Mesothelial cell of epicardium (in vitro differentiated cells): ENCODE results near the gene AHI1. TPM values are rescaled to one million over a fixed set of nuclear protein-coding genes. Genes with fewer than 3 reads are reported as not detected.
"Not testable (repeated sequence)": the region's sequence is repeated elsewhere in the genome, so short reads cannot be mapped to it uniquely, and the experiment has no call there.

Experiments
- DNase-seq, 2 experiments: peaks; one replicate each; pipeline ENCODE4 v3.0.0; 2021; ENCODE audit warnings: low spot score in 2 of 2; ENCODE audit not compliant: unreplicated experiment in 2 of 2
- H3K27ac Mint-ChIP-seq: 2 replicates; pipeline ENCODE4 v1.8.0; 2021; ENCODE audit warnings: mixed read lengths
- H3K27me3 Mint-ChIP-seq: 2 replicates; pipeline ENCODE4 v1.8.0; 2021; ENCODE audit warnings: low read depth, mixed read lengths
- H3K36me3 Mint-ChIP-seq: 2 replicates; pipeline ENCODE4 v1.8.0; 2021; ENCODE audit warnings: mixed read lengths
- H3K4me1 Mint-ChIP-seq: 2 replicates; pipeline ENCODE4 v1.8.0; 2021; ENCODE audit warnings: mixed read lengths
- H3K4me3 Mint-ChIP-seq: 2 replicates; pipeline ENCODE4 v1.8.0; 2021; ENCODE audit warnings: mild to moderate bottlenecking, moderate library complexity, mixed read lengths
- H3K9me3 Mint-ChIP-seq: 2 replicates; pipeline ENCODE4 v1.8.0; 2021; ENCODE audit warnings: mixed read lengths
- CTCF ChIP-seq: fragments of 200-600 bp; sonication (generic); IDR thresholded peaks from one replicate; pipeline ENCODE4 v1.5.0; 2021; ENCODE audit warnings: antibody characterized with exemption; ENCODE audit not compliant: unreplicated experiment
- total RNA-seq: library from RNA; stranded (reverse); gene quantifications from 3 replicates; pipeline ENCODE4 v1.2.1, GENCODE V29; 2021

AHI1 gene
- total RNA-seq, 1 donor from 2014 or later, result 41.6 TPM

DNA sequence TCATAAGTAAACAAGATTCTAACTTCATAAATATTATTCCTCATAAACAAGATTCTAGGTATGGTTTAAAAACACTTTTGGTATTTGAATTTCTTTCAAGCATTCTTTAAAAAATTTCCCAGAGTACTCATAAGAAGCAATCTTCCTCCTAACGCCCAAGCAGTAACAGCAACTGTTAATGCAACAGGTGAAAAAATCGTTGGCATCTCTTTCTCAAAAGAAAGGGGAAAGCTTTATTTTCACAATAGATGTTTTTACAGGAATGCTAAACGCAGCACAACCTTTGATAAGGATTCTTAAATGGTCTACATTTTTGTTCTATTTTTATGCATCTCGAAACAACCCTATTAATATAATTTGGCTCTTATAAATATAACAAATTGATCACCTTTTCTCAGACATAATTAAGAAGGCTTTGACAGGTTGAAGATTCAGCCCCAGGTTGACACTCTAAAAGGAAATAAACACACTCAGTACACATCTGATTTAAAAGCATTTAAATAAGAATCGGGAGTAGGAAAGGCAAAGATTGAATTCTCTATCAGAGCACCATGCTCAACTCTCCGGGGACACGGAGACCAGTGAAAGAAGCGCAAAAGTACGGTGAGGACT, 634 bp downstream of the AHI1 start:
- Mint-ChIP-seq H3K27me3 (no peaks in the 10 kb centered on the region), H3K36me3 (peaks cover 4% of the 10 kb centered on the region), H3K27ac (no peak overlapping the region), H3K9me3 (no peaks in the 10 kb centered on the region), H3K4me1 (peaks cover 13% of the 10 kb centered on the region), H3K4me3 (no peak overlapping the region)
- no peak for TF ChIP-seq CTCF
- DNase-seq, result no peak

- no peak overlapping the region for H3K27ac Mint-ChIP-seq
- peaks cover 13% of the 10 kb centered on the region for H3K4me1 Mint-ChIP-seq
- no peaks in the 10 kb centered on the region for H3K9me3 Mint-ChIP-seq
- peaks cover 26% of the 10 kb centered on the region for H3K36me3 Mint-ChIP-seq
- TF ChIP-seq CTCF, result no peak
- no peak for DNase-seq
- H3K27me3 Mint-ChIP-seq, result no peaks in the 10 kb centered on the region
- H3K4me3 Mint-ChIP-seq, result no peak overlapping the region
Measured at GRCh38 chr6:135493218-135493961, 4.2 kb downstream of the AHI1 start.

- Mint-ChIP-seq H3K36me3 (peaks cover 45% of the 10 kb centered on the region), H3K27me3 (no peaks in the 10 kb centered on the region), H3K4me3 (no peak overlapping the region), H3K4me1 (peaks cover 2% of the 10 kb centered on the region), H3K27ac (no peak overlapping the region), H3K9me3 (peaks cover 4% of the 10 kb centered on the region)
- DNase-seq, result no peak
- no peak for TF ChIP-seq CTCF
Measured at GRCh38 chr6:135490381-135490780, 7.2 kb downstream of the AHI1 start.

GRCh38 chr6:135488023-135488422, 9.5 kb downstream of the AHI1 start:
- H3K9me3 Mint-ChIP-seq, result peaks cover 18% of the 10 kb centered on the region
- no peak for TF ChIP-seq CTCF
- no peaks in the 10 kb centered on the region for H3K4me1 Mint-ChIP-seq
- DNase-seq, result no peak
- H3K4me3 Mint-ChIP-seq, result no peak overlapping the region
- H3K27me3 Mint-ChIP-seq, result no peaks in the 10 kb centered on the region
- H3K36me3 Mint-ChIP-seq, result peaks cover 57% of the 10 kb centered on the region
- H3K27ac Mint-ChIP-seq, result no peak overlapping the region

GRCh38 chr6:135483903-135484302, 13.6 kb downstream of the AHI1 start:
- H3K27me3 Mint-ChIP-seq, H3K27ac Mint-ChIP-seq, H3K4me3 Mint-ChIP-seq, DNase-seq, H3K4me1 Mint-ChIP-seq: not testable (repeated sequence)
- peaks cover 42% of the 10 kb centered on the region for H3K9me3 Mint-ChIP-seq
- peaks cover 62% of the 10 kb centered on the region for H3K36me3 Mint-ChIP-seq

DNA sequence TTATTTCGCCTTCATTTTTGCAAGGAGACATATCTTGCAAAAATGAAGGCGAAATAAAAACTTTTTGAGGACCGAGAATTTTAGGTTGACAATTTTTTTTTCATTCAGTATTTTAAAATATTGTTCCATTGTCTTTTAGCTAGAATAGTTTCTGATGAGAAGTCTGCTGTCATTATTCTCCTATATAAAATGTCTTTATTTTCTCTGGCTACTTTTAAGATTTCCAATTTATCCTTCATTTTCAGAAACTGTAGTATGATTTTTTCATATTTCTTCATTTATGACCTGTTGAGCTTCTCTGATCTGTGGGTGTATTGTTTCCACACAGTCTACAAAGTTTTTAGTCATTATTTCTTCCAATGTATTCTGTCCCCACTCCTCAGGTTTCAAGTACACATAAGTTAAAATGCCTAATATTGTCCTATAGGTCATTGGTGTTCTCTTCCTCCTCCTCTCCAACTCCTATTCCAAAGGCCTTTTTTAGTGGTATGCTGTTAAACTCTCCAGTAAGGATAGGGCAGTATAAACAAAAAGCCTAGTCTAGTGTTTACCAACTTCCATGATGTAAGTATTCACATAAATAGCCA, 15.7 kb downstream of the AHI1 start:
- Mint-ChIP-seq H3K4me3 (no peak overlapping the region), H3K27me3 (no peaks in the 10 kb centered on the region), H3K36me3 (peaks cover 70% of the 10 kb centered on the region), H3K4me1 (no peaks in the 10 kb centered on the region), H3K27ac (no peak overlapping the region), H3K9me3 (peaks cover 55% of the 10 kb centered on the region)
- no peak for TF ChIP-seq CTCF
- DNase-seq, result no peak
